GM21515 (cell line): ENCODE measurements around the gene TMEM247.

ENCODE experiments used
- ATAC-seq: cut with Tn5 transposase; IDR thresholded peaks from one replicate; pipeline ENCODE4 v1.9.1; 2021; ENCODE audit not compliant: unreplicated experiment

The TMEM247 gene

DNA sequence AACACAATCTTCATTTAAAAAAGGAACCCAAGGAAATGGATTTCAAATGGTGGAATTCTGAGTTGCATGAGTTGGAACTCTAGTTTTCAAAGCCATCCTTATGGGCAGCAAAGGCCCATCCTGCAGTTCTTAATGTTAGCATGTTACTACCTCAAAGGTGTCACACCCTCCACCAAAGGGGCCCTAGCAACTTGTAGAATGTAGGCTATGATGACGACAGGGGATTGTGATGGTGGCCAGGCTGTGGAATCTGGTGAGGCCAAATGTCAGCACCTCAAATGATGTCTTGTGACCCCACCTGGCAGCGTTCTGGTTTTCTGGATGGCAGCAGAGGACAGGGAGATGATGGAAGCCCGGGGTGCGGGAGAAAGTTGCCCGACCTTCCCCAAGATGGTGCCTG lies at the start of gene TMEM247:
TMEM247 (plus strand) TSS at position 301 of the 400 bp plus-strand sequence.
- ATAC-seq: no peak

DNA sequence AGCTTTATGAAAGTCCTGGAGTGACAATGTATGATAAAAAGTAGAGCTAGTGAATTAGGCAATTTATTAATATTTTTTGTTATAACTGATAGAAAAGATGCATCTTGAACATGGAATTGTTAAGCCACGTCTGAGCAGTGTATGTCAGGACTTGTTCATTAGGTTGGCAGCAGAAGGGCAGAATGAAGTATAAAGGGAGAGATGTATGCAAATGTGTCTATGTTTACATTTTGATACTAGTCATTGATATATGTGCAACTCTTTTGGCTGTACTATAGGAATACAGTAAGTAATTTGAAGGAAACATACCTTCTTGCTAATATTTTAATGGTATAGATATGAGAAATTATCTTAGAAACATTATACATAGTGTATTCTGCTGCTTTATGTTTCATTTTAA lies 49.0 kb upstream of the TMEM247 start:
- ATAC-seq: no peak

DNA sequence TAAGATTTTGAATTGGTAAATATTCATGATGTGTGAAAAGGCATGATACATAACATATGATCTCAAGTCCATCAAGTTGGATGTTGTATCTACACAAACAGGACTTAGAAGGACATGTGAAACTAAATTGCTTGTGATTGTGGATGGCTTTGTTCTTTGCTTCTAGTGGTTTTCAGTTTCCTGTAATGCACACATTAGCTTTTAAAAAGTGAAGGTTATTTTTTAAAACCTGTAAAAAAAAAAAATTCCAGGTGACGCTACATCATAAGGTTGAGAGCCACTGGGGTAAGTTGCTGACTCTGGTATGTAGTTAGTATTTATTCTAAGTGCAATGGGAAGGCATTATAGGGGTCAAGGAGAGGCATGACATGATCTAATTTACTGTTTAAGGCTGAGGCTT lies 48.4 kb upstream of the TMEM247 start:
- ATAC-seq: no peak

DNA sequence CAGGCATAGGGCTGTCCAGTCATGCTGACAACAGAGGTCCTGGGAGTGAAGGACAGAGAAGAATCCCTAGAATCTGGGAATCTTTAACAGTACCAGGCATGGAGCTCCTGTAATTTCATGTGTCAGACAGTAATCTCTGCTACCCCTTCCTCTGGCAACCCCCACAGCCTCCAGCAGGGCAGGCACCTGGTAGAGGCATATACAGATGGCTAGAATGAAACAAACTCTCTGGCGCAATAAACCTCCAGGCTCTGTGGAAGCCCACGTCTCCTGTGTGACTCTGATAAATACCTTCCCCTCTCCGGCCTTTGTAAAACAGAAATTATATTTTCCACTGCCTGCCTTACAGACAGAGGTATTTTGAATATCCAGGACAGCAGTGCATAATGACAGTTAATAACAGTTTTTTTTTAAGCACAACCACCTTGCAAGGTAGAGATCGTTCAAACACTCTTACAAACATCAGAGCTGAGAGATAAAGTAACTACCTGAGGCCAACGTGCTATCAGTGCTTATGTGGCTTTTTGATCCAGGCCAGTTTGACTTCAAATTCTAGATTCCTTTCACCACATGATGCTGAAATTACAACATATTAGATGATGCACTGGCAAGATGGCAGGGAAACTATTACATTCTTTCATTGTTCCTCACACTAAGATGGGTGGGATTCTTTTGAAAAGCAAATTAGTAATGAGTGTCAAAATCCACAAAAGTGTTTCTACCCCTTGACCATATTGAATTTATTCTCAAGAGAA lies 47.7 kb upstream of the TMEM247 start:
- no peak for ATAC-seq

GRCh38 chr2:46434851-46435273 lies 44.5 kb upstream of the TMEM247 start:
- ATAC-seq: no peak

DNA sequence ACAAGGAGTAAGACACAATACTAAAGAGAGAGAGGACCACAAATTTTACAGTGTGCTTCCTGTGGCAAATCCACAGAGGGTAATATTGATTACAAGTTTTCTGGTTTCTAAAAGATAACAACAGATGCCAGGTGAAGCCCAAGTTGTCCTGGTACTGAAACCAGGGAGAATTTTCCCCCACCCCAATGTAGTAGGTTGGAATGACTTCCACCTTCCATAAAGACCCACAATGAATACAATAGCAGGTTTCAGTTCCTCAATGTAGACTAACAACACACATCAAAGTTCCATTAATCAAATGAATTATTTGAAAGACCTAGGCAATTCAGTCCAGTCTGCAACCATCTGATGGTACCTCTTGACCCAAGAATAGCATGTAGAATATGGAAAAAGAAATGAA lies 44.0 kb upstream of the TMEM247 start:
- ATAC-seq: no peak

GRCh38 chr2:46435796-46436360 lies 43.5 kb upstream of the TMEM247 start:
- no peak for ATAC-seq

DNA sequence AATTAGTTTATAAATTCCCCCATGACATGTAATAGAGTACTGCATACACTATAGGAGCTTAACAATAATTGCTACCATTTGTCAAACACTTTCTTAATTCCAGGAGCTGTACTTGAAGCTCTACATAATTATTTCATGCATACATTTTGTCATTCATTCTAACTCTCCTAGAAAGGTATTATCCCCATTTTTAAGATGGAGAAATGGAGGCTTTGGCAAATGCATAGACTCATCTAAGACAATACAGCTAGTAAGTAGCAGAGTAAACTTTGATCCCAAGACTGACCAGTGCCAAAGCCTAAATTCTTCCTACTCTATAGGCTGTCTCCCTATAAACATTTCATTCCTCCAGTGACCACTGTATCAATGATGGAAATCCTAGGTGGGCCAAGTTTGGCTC lies 42.6 kb upstream of the TMEM247 start:
- ATAC-seq: no peak

- ATAC-seq: no peak
Measured at GRCh38 chr2:46438102-46438501, 41.3 kb upstream of the TMEM247 start.

GRCh38 chr2:46438794-46439193 lies 40.6 kb upstream of the TMEM247 start:
- ATAC-seq: no peak

DNA sequence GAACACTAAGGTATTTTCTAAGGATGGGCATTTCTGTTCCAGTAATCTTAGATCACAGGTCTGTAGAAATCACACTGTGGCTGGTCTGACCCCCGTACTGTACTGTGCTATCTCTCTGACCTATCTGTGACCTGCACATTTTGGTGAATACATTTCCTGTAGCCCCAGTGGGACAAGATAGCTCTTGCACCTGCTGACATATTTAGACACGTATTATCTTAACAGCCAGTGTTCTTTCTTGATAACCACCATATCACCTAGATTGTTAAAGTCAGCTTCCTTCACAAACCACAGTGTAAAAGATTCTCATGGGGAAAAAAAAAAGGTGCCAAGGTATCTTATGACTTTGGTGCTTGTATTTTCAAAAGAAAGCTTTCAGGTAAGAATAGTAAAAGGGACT lies 39.8 kb upstream of the TMEM247 start:
- no peak for ATAC-seq

DNA sequence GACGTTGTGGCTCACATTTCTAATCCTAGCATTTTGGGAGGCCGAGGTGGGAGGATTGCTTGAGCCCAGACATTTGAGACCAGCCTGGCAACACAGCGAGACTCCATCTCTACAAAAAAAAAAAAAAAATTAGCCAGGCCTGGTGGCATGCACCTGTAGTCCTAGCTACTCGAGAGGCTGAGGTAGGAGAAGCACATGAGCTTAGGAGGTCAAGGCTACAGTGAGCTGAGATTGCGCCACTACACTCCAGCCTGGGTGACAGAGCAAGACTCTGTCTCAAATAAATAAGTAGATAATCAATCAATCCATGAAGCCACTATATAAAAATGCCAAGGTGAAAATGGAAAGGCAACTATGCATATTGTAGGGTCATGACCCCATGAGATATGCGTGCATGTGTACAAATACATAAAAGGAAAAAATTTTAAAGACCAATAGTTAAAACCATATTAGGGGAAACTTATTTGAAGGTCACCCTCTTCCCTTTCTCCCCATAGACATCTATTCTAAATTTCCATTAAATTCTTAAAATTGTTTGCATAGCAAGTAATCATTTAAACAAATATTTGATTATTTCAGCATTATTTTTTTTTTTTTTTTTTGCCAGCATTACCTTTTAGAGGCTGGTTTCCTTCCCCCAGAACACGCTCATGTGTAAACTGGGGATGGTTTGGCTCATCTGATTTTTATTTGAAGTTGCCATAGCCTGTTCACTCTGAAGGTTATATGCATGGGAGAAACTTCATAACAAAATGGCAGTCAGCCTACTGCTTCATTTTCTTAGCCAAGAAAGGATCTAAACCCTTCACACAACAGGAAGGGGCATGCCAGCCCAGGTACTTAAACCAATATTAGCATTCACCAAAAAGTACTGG lies 37.3 kb upstream of the TMEM247 start:
- ATAC-seq: no peak

DNA sequence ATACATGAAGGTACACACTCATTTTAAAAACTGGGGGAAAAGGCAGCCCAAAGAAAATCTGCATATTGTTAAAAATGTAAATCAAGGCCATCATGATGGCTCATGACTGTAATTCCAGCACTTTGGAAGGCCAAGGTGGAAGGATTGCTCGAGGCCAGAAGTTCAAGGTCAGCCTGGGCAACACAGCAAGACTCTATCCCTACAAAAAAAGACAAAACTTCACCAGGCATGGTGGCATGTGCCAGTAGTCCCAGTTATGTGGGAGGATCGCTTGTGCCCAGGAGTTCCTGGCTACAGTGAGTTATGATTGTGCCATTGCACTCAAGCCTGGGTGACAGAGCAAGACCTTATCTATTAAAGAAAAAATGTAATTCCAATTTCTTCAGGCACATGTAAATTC lies 34.6 kb upstream of the TMEM247 start:
- ATAC-seq: no peak

DNA sequence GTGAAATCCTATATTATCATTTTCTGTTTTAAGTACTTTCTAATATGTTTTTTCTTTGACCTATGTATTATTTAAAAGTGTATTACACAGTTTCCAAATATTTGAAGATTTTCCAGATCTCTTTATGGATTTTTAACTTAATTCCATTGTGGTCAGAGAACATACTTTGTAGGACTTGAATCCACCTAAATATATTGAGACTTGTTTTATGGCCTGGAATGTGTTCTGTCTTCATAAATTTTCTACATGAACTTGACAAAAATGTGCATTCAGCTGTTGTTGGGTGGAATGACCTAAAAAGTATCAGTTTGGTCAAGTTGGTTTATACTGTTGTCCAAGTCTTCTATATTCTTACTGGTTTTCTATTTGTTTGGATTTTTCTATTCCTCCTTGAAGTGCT lies 33.8 kb upstream of the TMEM247 start:
- ATAC-seq: no peak

DNA sequence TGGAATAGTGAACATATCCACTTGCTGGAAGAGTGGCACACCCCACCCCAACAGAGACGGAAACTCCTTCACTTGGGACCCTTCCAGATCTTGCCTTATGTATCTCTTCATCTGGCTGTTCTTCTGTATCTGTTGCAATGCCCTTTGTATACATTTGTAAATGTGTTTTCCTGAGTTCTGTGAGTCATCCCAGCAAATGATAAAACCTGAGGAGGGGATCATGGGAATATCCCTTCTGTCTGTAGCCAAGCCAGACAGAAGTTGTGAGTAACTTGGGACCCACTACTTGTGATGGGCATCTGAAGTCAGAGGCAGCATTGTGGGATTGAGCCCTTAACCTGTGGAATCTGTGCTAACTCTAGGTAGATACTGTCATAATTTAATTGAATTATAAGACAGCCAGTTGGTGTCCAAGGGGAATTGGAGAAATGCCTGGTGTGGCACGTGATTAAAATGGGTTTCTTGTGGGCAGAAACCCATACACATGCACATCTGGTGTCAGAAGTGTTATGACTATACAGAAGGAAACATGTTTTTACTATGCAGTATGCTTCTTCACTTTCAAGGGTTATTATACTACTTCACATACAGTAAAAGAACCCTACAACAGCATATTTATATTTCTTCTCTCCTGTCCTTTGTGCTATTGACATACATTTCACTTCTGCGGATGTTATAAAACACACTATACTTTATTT lies 32.3 kb upstream of the TMEM247 start:
- ATAC-seq: no peak

GRCh38 chr2:46447649-46448048 lies 31.7 kb upstream of the TMEM247 start:
- no peak for ATAC-seq

DNA sequence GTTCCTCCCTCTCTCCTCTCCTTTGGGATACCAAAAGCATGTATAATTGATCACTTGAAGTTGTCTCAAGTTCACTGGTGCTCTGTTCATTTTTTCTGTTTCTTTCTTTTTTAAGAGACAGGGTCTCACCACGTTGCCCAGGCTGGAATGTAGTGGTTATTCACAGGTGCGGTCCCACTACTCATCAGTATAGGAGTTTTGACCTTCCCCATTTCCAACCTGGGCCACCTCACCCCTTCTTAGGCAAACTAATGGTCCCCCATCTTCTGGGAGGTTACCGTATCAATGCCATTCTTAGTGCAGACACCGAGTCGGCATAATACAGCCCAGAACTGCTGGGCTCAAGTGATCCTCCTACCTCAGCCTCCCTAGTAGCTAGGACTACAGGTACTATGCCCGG lies 31.3 kb upstream of the TMEM247 start:
- no peak for ATAC-seq

DNA sequence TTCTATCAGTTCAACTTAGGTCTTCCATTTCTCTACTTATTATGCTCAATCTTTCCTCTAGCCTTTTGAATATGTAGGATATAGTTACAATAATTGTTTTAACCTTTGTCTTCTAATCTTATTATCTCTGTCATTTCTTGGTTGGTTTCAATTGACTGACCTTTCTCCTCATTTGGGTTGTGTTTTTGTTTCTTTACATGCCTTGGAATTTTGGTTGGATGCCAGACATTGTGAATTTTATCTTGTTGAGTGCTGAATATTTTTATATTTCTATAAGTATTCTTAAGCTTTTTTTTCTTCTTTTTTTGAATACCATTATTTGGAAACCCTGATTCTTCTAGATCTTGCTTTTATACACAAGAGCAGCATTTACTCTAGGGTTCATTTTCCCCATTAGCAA lies 30.7 kb upstream of the TMEM247 start:
- ATAC-seq: no peak

DNA sequence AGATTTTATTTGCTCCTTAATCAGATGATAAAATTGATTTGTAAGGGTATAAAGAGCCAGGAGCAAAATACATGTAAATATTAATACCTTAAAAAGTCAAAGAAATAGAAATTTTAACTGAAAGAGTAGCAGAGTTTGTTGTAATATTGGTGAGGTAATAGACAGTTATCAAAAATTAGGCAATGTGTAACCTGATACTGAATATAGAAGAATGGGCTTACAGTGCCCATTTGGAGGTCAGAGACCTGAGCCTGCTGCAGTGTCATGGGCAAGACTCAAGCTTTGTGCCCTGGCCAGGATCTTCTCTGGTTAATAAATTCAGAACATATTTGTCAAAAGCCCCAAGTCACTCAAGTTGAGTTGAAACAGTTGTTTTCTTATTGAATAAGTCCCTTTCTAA lies 29.7 kb upstream of the TMEM247 start:
- ATAC-seq: no peak

DNA sequence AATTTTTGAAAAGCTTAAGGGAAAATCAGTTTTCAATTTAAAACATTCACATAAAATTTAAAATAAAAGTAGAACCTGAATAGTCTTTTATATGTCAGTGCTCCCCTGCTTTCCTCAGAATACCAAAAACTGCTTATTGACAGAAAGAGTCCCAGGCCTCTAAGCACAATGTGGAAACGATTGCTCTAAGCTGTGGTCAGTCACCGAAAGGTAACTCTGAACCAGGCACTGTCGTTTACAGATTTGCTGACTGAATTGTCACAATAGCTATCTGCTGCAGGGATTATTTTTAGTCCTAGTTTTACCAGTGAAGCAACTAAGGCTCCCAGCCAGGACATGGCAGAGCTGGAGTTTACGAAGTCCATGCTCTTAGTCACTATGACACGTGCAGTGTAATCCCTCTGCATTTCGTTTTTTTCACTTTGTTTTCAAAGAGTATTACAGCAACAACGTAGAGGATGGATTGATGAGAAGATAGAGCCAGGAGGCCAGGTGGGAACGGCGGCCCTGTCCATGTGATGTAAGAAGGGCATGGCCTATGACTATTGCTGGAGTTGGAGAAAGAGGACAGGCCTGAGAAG lies 28.1 kb upstream of the TMEM247 start:
- no peak for ATAC-seq

DNA sequence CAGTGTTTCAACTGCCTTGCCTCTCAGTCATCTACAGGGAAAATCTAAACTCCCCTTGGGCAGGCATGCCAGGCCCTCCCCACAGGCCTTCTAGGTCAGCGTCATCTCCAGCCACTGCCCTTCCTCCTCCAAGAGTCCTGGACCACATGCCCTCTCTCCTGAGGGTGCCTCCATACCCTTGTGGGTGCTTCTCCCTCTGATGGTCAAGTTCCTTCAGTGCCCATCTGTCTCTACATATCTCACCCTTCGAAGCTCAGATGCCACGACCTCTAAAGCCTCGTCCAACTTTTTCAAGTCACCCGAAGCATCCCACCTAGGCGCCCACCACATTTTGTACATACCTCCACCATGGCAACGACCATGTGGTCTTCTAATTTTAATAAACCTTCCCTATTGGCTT lies 22.6 kb upstream of the TMEM247 start:
- no peak for ATAC-seq
